ENCODE data around the gene PPP1R11. TPM values are rescaled to one million over a fixed set of nuclear protein-coding genes. Genes with fewer than 3 reads are reported as not detected.

The PPP1R11 gene
- total RNA-seq, 1 donor from 2014 or later, result 19.6 TPM

DNA sequence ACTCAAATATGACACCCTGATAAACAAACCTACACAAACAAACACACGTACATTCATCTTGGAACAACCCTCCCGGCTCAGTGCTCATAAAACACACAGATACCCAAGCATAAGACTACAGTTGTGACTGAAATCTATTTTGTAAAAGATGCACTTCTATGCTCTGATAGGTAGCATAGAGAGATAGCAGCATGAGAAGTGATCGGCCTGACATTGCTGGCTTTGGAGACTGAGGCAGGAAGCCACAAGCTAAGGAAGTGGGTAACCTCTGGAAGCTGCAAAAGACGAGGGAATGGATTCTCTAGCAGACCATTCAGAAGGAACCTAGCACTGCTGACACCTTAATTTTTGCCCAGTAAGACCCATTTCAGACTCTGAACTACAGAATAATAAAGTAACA lies 10.2 kb downstream of the PPP1R11 start:
- TF ChIP-seq POLR2A (IDR thresholded peaks at IDR 0.05) (no peak), CTCF (IDR thresholded peaks at IDR 0.05) (no peak), POLR2AphosphoS5 (IDR thresholded peaks at IDR 0.05; ENCODE audit: insufficient read depth in 1 of 2, low read depth in 1 of 2) (no peak)
- Histone ChIP-seq H3K4me1 (peaks cover 35% of the 10 kb centered on the region), H3K36me3 (no peaks in the 10 kb centered on the region), H3K9me3 (no peaks in the 10 kb centered on the region), H3K27ac (no peak overlapping the region), H3K27me3 (no peaks in the 10 kb centered on the region), H3K4me3 (no peak overlapping the region)
- intact Hi-C loops (cut with DNase I), result no loop called here
- DNase-seq (ENCODE audit: extremely low spot score in 2 of 2), result no peak

DNA sequence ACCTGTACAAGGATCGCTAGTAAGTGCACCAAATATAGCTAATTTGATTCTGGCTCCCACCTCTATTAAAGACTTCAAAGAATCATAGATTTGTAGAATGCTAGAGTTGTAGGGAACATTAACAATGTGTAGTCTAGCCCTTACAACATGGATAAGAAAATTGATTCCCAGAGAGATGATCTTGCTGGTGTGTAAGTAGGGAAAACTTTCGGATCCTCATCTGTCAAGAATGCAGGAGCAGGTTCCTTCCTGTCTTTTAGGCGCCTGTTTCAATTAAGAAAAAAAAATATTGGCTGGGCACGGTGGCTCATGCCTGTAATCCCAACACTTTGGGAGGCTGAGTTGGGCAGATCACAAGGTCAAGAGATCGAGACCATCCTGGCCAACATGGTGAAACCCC lies 20.9 kb downstream of the PPP1R11 start:
- H3K36me3 ChIP-seq, result no peaks in the 10 kb centered on the region
- intact Hi-C loops (cut with DNase I), result no loop called here
- H3K4me1 ChIP-seq, result peaks cover 13% of the 10 kb centered on the region
- TF ChIP-seq POLR2A (IDR thresholded peaks at IDR 0.05), result no peak
- no peak for TF ChIP-seq CTCF (IDR thresholded peaks at IDR 0.05)
- TF ChIP-seq POLR2AphosphoS5 (IDR thresholded peaks at IDR 0.05; ENCODE audit: insufficient read depth in 1 of 2, low read depth in 1 of 2), result no peak
- no peak overlapping the region for H3K4me3 ChIP-seq
- H3K27ac ChIP-seq, result no peak overlapping the region
- no peak for DNase-seq (ENCODE audit: extremely low spot score in 2 of 2)
- H3K27me3 ChIP-seq, result no peaks in the 10 kb centered on the region
- H3K9me3 ChIP-seq, result no peaks in the 10 kb centered on the region

DNA sequence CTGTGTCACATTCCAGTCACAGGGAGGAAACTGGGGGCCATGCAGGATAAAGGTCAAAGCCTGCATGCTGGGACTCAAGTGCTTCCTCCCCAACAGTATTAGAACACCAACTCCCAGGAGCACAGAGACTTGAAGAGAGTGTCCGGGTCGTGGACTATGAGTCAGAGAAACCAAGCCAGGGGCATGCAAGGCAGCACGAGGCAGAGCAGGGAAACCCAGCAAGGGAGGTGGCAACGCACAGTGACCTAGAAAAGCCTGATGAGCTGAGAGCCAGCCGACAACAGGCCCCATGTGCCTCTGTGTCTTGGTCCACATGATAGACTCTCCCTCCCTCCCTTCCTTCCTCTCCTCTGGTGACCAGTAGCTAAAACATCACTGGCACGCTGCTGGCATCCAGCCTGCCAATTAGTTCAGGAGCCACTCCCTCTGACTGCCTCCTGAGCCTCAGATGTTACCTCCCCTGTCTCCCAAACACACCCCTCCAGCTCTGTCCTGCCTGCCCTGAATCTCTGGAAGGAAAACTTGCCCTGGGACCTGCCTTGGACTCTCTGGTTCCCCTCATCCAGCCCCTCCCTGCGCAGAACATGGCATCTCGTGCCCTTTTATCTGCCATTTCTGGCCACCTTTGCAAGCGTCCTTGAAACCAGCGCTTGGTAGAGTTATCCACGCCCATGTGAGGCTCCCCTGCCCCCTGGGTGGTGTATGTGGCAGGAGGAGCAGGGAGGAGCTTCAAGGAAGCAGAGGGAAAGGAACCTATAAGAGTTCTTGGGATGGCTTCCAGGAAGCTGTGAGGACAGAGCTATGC lies 24.8 kb downstream of the PPP1R11 start:
- Histone ChIP-seq H3K27me3 (no peaks in the 10 kb centered on the region), H3K4me3 (no peak overlapping the region), H3K4me1 (peaks cover 13% of the 10 kb centered on the region), H3K27ac (no peak overlapping the region), H3K36me3 (no peaks in the 10 kb centered on the region), H3K9me3 (no peaks in the 10 kb centered on the region)
- intact Hi-C loops (cut with DNase I), result no loop called here
- no peak for TF ChIP-seq CTCF (IDR thresholded peaks at IDR 0.05)
- TF ChIP-seq POLR2A (IDR thresholded peaks at IDR 0.05), result no peak
- peak; percentile 30 to 56 for TF ChIP-seq POLR2AphosphoS5 (IDR thresholded peaks at IDR 0.05; ENCODE audit: insufficient read depth in 1 of 2, low read depth in 1 of 2)
- no peak for DNase-seq (ENCODE audit: extremely low spot score in 2 of 2)

DNA sequence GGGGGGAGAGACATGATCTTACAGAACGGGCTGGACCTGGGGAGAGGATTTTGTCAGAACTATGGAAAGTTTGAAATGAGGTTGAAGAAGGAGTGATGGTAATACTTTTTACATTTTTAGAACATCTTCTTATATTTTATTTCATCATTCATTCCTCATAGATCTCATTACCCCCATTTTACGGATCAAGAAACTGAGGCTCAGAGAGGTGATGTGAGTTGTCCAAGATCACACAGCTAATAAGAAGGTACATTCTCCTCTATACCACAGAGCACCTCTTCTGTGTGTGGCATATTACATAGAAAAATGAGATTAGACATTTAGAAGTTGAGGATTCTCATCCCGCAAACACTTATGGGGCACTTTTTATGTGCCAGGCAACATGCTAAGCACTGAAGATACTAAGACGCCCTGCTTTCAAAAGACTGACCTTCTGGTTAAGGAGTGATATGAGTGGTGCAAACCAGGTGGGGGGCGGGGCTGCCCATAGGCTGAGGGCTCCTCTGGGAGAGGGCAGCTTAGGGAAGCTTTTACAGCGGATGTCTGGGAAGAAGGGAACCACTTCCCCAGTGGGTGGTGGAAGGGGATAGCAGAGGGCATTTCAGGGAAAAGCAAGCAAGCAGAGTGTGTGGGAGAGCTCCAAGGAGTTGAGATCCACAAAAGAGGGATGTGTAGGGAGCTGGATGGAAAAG lies 26.0 kb downstream of the PPP1R11 start:
- H3K27ac ChIP-seq, result no peak overlapping the region
- H3K27me3 ChIP-seq, result no peaks in the 10 kb centered on the region
- no peaks in the 10 kb centered on the region for H3K9me3 ChIP-seq
- H3K4me1 ChIP-seq, result peaks cover 13% of the 10 kb centered on the region
- intact Hi-C loops (cut with DNase I), result no loop called here
- no peaks in the 10 kb centered on the region for H3K36me3 ChIP-seq
- DNase-seq (ENCODE audit: extremely low spot score in 2 of 2), result no peak
- TF ChIP-seq POLR2AphosphoS5 (IDR thresholded peaks at IDR 0.05; ENCODE audit: insufficient read depth in 1 of 2, low read depth in 1 of 2) (no peak), CTCF (IDR thresholded peaks at IDR 0.05) (no peak), POLR2A (IDR thresholded peaks at IDR 0.05) (no peak)
- no peak overlapping the region for H3K4me3 ChIP-seq

Measured in vagina (tissue), 2 donors.